PFSK-1 (cell line): Measurements from ENCODE around the gene PHACTR3.

Experiments
- FOXP2 ChIP-seq: optimal IDR thresholded peaks from 2 replicates; pipeline ENCODE3; 2011; ENCODE audit warnings: borderline replicate concordance, control low read depth, inconsistent platforms; ENCODE audit not compliant: insufficient read depth; ENCODE audit errors: extremely low read length, extremely low read depth
- POLR2AphosphoS5 ChIP-seq: IDR thresholded peaks from 2 replicates; pipeline ENCODE4 v1.6.1; 2012; ENCODE audit warnings: low read depth, mild to moderate bottlenecking, control low read depth, low read length, moderate library complexity
- SIN3A ChIP-seq: IDR thresholded peaks from 2 replicates; pipeline ENCODE4 v1.6.1; 2012; ENCODE audit warnings: mild to moderate bottlenecking, low read length, moderate library complexity, borderline replicate concordance; ENCODE audit not compliant: insufficient read depth
- TAF1 ChIP-seq: IDR thresholded peaks from 2 replicates; pipeline ENCODE4 v1.6.1; 2012; ENCODE audit warnings: low read length, control low read depth, borderline replicate concordance; ENCODE audit not compliant: insufficient read depth
- TF ChIP-seq, protein P1 (sequence below), 2 experiments: IDR thresholded peaks; 2 replicates each; pipeline versions ENCODE4 v1.6.1 to v1.8.0; 2011 to 2012; ENCODE audit warnings: low read depth in 2 of 2, low read length in 2 of 2, control low read depth in 1 of 2, inconsistent platforms in 1 of 2, mild to moderate bottlenecking in 1 of 2, moderate library complexity in 1 of 2; ENCODE audit not compliant: insufficient read depth in 1 of 2

The PHACTR3 gene

GRCh38 chr20:59737073-59737666 lies 132.8 kb downstream of the PHACTR3 start:
- TF ChIP-seq POLR2AphosphoS5: no peak
- no peak for TF ChIP-seq SIN3A
- TF ChIP-seq, protein P1, sequence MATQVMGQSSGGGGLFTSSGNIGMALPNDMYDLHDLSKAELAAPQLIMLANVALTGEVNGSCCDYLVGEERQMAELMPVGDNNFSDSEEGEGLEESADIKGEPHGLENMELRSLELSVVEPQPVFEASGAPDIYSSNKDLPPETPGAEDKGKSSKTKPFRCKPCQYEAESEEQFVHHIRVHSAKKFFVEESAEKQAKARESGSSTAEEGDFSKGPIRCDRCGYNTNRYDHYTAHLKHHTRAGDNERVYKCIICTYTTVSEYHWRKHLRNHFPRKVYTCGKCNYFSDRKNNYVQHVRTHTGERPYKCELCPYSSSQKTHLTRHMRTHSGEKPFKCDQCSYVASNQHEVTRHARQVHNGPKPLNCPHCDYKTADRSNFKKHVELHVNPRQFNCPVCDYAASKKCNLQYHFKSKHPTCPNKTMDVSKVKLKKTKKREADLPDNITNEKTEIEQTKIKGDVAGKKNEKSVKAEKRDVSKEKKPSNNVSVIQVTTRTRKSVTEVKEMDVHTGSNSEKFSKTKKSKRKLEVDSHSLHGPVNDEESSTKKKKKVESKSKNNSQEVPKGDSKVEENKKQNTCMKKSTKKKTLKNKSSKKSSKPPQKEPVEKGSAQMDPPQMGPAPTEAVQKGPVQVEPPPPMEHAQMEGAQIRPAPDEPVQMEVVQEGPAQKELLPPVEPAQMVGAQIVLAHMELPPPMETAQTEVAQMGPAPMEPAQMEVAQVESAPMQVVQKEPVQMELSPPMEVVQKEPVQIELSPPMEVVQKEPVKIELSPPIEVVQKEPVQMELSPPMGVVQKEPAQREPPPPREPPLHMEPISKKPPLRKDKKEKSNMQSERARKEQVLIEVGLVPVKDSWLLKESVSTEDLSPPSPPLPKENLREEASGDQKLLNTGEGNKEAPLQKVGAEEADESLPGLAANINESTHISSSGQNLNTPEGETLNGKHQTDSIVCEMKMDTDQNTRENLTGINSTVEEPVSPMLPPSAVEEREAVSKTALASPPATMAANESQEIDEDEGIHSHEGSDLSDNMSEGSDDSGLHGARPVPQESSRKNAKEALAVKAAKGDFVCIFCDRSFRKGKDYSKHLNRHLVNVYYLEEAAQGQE (IDR thresholded peaks at IDR 0.05; ENCODE audit: insufficient read depth in 1 of 2, low read depth in 2 of 2, low read length in 2 of 2): no peak
- TF ChIP-seq TAF1: no peak
- no peak for TF ChIP-seq FOXP2

DNA sequence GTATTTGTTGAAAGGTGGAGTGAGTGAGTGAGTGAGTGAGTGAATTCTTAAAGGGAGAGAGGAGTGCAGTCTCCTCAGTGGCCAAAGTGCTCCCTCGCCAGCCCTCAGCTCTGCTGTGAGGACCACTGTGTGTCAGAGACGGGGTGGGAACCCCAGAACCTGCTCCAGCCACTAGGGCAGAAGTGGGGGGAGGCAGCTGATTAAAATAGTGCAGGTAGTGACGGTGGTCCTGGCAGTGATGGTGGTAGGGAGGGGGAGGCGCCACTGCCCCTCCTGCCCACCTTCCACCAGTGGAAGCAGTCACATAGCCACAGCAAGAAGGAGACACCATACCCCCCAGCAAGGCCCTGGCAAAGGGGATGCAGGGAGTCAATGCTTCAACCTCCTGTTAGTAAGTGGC lies 133.5 kb downstream of the PHACTR3 start:
- TF ChIP-seq, protein P1 (IDR thresholded peaks at IDR 0.05; ENCODE audit: insufficient read depth in 1 of 2, low read depth in 2 of 2, low read length in 2 of 2): no peak
- no peak for TF ChIP-seq FOXP2
- no peak for TF ChIP-seq TAF1
- no peak for TF ChIP-seq SIN3A
- TF ChIP-seq POLR2AphosphoS5: no peak

GRCh38 chr20:59738851-59739250 lies 134.5 kb downstream of the PHACTR3 start:
- no peak for TF ChIP-seq FOXP2
- no peak for TF ChIP-seq POLR2AphosphoS5
- TF ChIP-seq, protein P1 (IDR thresholded peaks at IDR 0.05; ENCODE audit: insufficient read depth in 1 of 2, low read depth in 2 of 2, low read length in 2 of 2): no peak
- TF ChIP-seq SIN3A: no peak

DNA sequence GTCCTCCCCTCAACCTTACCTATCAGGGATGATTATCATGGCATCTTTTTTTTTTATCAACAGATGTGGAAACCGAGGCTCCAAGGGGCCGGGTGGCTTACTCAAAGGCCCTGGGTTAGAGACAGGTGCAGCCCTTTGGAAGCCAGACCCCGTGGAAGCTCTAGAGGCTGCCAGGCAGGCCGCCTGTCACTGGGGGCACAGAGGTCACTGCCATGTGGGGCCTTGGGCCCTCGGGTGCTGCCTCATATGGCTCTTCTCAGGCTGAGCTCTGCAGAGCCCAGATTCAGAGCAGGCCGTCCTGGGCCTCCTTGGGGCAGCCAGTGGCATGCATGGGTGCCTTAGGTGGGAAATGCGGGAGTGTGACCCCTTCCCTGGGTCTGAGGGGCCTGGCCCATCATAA lies 136.3 kb downstream of the PHACTR3 start:
- no peak for TF ChIP-seq POLR2AphosphoS5
- TF ChIP-seq, protein P1 (IDR thresholded peaks at IDR 0.05; ENCODE audit: insufficient read depth in 1 of 2, low read depth in 2 of 2, low read length in 2 of 2): no peak
- no peak for TF ChIP-seq SIN3A
- TF ChIP-seq TAF1: no peak
- no peak for TF ChIP-seq FOXP2

- TF ChIP-seq, protein P1 (IDR thresholded peaks at IDR 0.05; ENCODE audit: insufficient read depth in 1 of 2, low read depth in 2 of 2, low read length in 2 of 2): no peak
- TF ChIP-seq SIN3A (no peak), FOXP2 (no peak), TAF1 (no peak), POLR2AphosphoS5 (no peak)
Observed at GRCh38 chr20:59741073-59741472, 136.7 kb downstream of the PHACTR3 start.
